Ascending aorta (tissue), 2 donors: ENCODE data around the gene HSPG2. TPM values are rescaled to one million over a fixed set of nuclear protein-coding genes. Genes with fewer than 3 reads are reported as not detected.
"Not testable (repeated sequence)": the region's sequence is repeated elsewhere in the genome, so short reads cannot be mapped to it uniquely, and the experiment has no call there.

Experiments used
- DNase-seq, 2 donors: peaks; one replicate each; pipeline ENCODE4 v3.0.0-alpha.2; 2019; ENCODE audit warnings: low spot score in 2 of 2
- H3K27ac ChIP-seq, 2 donors: fragments of 200-600 bp; sonication (generic); one replicate each; pipeline ENCODE4 v1.5.1; 2016 to 2017; ENCODE audit warnings: mild to moderate bottlenecking in 1 of 2
- H3K27me3 ChIP-seq: fragments of 200-600 bp; sonication (generic); one replicate; pipeline ENCODE4 v1.5.1; 2017
- H3K36me3 ChIP-seq, 2 donors: fragments of 200-600 bp; sonication (generic); one replicate each; pipeline ENCODE4 v1.5.1; 2016
- H3K4me1 ChIP-seq, 2 donors: fragments of 200-600 bp; sonication (generic); one replicate each; pipeline ENCODE4 v1.5.1; 2016 to 2017; ENCODE audit warnings: mild to moderate bottlenecking in 1 of 2
- H3K4me3 ChIP-seq, 2 donors: fragments of 200-600 bp; sonication (generic); one replicate each; pipeline ENCODE4 v1.5.1; 2016 to 2017; ENCODE audit warnings: mild to moderate bottlenecking in 1 of 2
- H3K9me3 ChIP-seq, 2 donors: fragments of 200-600 bp; sonication (generic); one replicate each; pipeline ENCODE4 v1.5.1; 2016
- intact Hi-C: fragments of 100-400 bp; cut with DNase I; formaldehyde crosslinking; loops from one replicate; pipeline ENCODE4 v1.15.1; 2023
- total RNA-seq: library from RNA; depleted of rRNA; stranded (reverse); fragments of >200 nt; gene quantifications from one replicate; pipeline ENCODE4 v1.1.0, GENCODE V29; 2016
- TF ChIP-seq, protein P1 (sequence below), 3 experiments: fragments of 200-600 bp in 2 of 3; fragments of 450-650 bp in 1 of 3; sonication (generic) in 2 of 3; IDR thresholded peaks; one replicate each; pipeline ENCODE4 v1.5.1; 2016 to 2019; ENCODE audit warnings: antibody characterized with exemption in 3 of 3, mild to moderate bottlenecking in 1 of 3, moderate library complexity in 1 of 3

The HSPG2 gene
- total RNA-seq, 1 donor from 2014 or later = 1,294 TPM

DNA sequence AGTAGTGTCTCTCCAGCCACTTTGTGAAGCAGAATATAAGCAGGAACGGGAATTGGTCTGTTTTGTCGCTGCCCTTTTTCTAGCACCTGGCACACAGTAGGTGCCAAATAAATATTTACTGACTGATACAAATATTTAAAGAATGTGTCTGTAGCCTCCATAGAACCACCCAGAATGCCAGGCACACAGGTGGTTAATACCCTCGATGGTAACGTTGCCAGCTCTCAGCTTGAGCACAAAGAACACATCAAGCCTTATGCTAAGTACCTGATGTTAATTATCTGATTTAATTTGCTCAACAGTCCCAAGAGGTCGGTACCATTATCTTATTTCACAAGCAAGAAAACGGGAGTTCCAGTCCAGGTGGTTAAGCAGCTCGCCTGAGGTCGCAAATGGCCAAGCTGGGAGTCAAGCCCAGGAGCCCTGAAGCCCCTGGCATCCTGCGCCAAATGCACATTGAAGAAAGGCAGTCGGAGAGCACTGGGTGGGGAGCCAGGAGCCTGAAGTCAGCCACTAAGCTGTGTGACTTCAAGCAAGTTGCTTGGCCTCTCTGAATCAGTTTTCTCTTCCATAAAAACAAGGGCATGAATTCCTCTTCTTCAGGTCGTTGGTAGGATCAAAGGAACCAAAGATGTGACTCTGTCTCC is 26.4 kb downstream of the HSPG2 start:
- Histone ChIP-seq H3K4me3 (no peak overlapping the region), H3K27me3 (no peaks in the 10 kb centered on the region), H3K4me1 (peaks cover 70 to 100% of the 10 kb centered on the region in 2 donors), H3K9me3 (no peaks in the 10 kb centered on the region), H3K36me3 (peaks cover 0 to 2% of the 10 kb centered on the region in 2 donors), H3K27ac (peak overlapping the region; percentile 94 to 96)
- no peak for DNase-seq
- TF ChIP-seq, protein P1, sequence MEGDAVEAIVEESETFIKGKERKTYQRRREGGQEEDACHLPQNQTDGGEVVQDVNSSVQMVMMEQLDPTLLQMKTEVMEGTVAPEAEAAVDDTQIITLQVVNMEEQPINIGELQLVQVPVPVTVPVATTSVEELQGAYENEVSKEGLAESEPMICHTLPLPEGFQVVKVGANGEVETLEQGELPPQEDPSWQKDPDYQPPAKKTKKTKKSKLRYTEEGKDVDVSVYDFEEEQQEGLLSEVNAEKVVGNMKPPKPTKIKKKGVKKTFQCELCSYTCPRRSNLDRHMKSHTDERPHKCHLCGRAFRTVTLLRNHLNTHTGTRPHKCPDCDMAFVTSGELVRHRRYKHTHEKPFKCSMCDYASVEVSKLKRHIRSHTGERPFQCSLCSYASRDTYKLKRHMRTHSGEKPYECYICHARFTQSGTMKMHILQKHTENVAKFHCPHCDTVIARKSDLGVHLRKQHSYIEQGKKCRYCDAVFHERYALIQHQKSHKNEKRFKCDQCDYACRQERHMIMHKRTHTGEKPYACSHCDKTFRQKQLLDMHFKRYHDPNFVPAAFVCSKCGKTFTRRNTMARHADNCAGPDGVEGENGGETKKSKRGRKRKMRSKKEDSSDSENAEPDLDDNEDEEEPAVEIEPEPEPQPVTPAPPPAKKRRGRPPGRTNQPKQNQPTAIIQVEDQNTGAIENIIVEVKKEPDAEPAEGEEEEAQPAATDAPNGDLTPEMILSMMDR (IDR thresholded peaks at IDR 0.05) = no peak
- intact Hi-C loops = loop anchor here (10.0 kb wide), 1 partner anchor 646 kb away; no protein-coding TSS in a partner anchor

DNA sequence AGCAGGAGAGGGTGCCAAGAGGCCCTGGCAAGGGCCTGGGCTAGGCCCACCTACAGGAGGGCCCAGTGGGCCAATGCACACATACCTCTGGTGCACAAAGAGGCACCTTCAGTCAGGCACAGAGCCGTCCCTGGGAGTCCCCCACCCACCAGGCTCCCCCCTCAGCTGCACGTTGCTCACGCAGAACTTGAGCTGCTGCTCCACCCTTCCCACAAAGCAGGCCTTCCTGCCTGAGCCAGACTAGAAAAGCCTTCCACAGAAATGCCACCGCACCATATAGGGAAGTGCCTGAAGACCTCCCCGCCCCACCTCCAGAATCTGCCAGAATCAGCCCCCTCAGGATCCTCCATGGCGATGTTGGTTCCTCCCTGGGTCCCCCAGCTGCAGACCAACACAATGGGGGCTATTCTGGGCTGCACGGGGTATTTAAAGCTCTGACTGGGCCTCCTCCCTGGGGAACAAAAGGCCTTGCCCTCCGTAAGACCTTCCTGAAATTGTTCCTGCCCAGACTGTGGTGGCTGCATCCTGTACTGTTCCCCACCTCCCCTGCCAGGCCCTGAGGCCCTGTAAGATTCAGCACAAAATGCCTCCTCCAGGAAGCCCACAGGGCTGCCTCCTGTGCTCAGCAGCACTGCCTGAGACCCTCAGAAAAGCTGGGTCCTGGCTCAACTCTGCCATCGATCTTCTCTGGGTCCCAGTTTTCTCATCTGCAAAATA is 27.2 kb downstream of the HSPG2 start:
- Histone ChIP-seq H3K27me3 (no peaks in the 10 kb centered on the region), H3K36me3 (peaks cover 0 to 2% of the 10 kb centered on the region in 2 donors), H3K9me3 (no peaks in the 10 kb centered on the region), H3K27ac (peak overlapping the region; percentile 94 to 96), H3K4me3 (no peak overlapping the region), H3K4me1 (peaks cover 74 to 100% of the 10 kb centered on the region in 2 donors)
- DNase-seq = peak; percentile 69 to 90
- intact Hi-C loops = loop anchor here (10.0 kb wide), 2 partner anchors 645 to 1655 kb away; no protein-coding TSS in a partner anchor
- TF ChIP-seq, protein P1 (IDR thresholded peaks at IDR 0.05) = peak in 1 of 3 experiments; percentile 11

DNA sequence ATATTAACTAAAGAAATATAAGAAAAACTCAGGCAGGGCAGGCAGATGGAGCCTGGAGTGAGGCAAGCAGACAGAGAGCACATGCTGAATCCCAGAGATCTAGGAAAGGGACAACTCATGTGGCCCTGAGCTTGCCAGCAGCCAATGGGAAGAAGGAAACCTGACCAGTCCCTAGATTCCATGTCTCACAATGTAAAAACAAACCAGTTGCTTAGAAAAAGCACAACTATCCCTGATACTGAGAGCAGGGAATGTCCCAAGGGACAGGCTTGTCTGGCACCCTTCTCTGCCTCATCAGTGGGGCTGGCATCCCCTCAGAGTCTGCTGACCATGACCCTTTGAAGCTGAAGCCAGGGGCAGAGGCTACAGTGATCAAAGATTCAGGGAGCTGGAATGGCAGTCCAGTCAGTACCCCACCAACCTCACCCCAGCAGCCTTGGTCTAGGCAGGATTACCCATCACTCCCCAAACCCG is 27.8 kb downstream of the HSPG2 start:
- H3K27me3 ChIP-seq = no peaks in the 10 kb centered on the region
- peak overlapping the region; percentile 94 to 96 for H3K27ac ChIP-seq
- H3K4me1 ChIP-seq = peaks cover 68 to 100% of the 10 kb centered on the region in 2 donors

DNA sequence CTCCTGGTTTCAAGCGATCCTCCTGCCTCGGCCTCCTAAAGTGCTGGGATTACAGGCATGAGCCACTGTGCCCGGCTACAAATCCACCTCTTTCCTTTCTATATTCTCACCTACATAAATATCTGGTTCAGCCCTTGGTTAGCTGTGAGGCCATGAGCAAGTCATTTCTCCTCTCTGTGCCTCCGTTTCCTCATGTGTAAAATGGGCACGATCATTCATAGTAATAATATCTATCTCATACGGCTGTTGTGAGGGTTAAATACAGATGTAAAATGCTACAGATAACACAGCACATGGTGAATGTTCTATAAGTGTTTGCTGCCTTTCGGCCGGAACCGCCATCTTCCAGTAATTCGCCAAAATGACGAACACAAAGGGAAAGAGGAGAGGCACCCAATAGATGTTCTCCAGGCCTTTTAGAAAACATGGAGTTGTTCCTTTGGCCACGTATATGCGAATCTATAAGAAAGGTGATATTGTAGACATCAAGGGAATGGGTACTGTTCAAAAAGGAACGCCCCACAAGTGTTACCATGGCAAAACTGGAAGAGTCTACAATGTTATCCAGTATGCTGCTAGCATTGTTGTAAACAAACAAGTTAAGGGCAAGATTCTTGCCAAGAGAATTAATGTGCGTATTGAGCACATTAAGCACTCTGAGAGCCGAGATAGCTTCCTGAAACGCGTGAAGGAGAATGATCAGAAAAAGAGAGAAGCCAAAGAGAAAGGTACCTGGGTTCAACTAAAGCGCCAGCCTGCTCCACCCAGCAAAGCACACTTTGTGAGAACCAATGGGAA is 29.2 kb downstream of the HSPG2 start:
- not testable (repeated sequence) for H3K4me3 ChIP-seq, DNase-seq, H3K27me3 ChIP-seq, H3K9me3 ChIP-seq, H3K36me3 ChIP-seq
- Histone ChIP-seq H3K4me1 (peaks cover 70 to 100% of the 10 kb centered on the region in 2 donors), H3K27ac (peak overlapping the region; percentile 94 to 96)
- intact Hi-C loops = loop anchor here (2.0 to 10.0 kb wide), 2 partner anchors 31 to 1657 kb away; no protein-coding TSS in a partner anchor

More for the DNA sequence above, 27.8 kb downstream of the HSPG2 start:
- intact Hi-C loops = loop anchor here (10.0 kb wide), 1 partner anchor 1655 kb away; no protein-coding TSS in a partner anchor
- H3K36me3 ChIP-seq = peaks cover 0 to 2% of the 10 kb centered on the region in 2 donors
- TF ChIP-seq, protein P1 (IDR thresholded peaks at IDR 0.05) = no peak
- no peak overlapping the region for H3K4me3 ChIP-seq
- H3K9me3 ChIP-seq = no peaks in the 10 kb centered on the region
- peak in 1 of 2 donors; percentile 88 for DNase-seq

DNA sequence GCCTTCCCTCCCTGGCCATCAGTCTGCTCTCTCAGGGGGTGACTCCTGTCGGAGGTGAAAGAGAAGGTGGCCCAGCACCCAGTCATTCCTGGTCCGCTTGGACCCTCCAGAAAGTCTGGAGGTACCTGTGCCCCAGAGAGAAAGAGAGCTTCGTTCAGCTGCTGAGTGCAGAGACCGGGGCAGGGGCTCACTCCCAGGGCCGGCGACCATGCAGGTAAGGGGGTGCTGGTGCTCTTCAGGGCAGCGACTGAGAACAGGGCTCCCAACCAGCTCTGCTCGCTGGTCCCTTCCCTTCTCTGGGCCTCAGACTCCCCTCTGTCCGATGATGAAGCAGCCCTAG is 30.1 kb downstream of the HSPG2 start:
- H3K9me3 ChIP-seq = no peaks in the 10 kb centered on the region
- intact Hi-C loops = loop anchor here (2.0 to 10.0 kb wide), 2 partner anchors 32 to 1658 kb away; no protein-coding TSS in a partner anchor
- H3K27me3 ChIP-seq = no peaks in the 10 kb centered on the region
- H3K36me3 ChIP-seq = peaks cover 0 to 2% of the 10 kb centered on the region in 2 donors
- no peak overlapping the region for H3K4me3 ChIP-seq
- no peak for DNase-seq
- peaks cover 70 to 100% of the 10 kb centered on the region in 2 donors for H3K4me1 ChIP-seq
- TF ChIP-seq, protein P1 (IDR thresholded peaks at IDR 0.05) = no peak
- peak overlapping the region; percentile 94 to 96 for H3K27ac ChIP-seq
